ENCODE data around the gene SDE2. TPM values are rescaled to one million over a fixed set of nuclear protein-coding genes. Genes with fewer than 3 reads are reported as not detected.

SDE2 gene
- total RNA-seq, 1 experiment from 2014 or later: 18.3 TPM

DNA sequence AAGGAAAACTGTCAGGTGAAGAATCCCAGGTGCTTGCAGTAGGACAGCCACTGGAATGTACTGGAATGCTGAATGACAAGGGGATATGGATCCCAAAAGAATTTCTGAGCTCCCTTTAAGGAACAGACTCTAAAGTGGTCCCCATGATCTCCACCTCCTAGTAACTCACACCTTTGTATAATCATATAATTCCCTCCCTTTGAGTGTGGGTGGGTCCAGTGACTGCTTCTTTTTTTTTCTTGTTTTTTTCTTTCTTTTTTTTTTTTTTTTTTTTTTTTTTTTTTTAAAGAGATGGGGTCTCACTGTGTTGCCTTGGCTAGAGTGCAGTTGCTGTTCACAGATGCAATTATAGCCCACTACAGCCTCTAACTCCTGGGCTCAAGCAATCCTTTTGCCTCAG, 34.8 kb upstream of the SDE2 start:
- in situ Hi-C loops (cut with HindIII; ENCODE audit: low pct_unique_long_range_greater_than_20kb, low sequenced_read_pairs) (no loop called here), intact Hi-C loops (cut with micrococcal nuclease; ENCODE audit: unreplicated experiment) (no loop called here)
- Histone ChIP-seq H3K4me3 (ENCODE audit: low read depth in 2 of 2, low read length in 2 of 2) (no peak overlapping the region), H3K27ac (ENCODE audit: low read length) (no peak overlapping the region), H3K27me3 (ENCODE audit: control insufficient read depth, insufficient read depth, low read length) (no peaks in the 10 kb centered on the region), H3K36me3 (ENCODE audit: control insufficient read depth, insufficient read depth, low read length) (no peaks in the 10 kb centered on the region), H3K4me1 (ENCODE audit: control insufficient read depth, insufficient read depth, low read length) (no peaks in the 10 kb centered on the region), H3K9me3 (ENCODE audit: control insufficient read depth, insufficient read depth, low read depth, low read length) (no peaks in the 10 kb centered on the region)
- DNase-seq (ENCODE audit: low read depth, low spot score) (no peak), ATAC-seq (no peak)
- ChIA-PET POLR2A (no interaction called here), CTCF (interaction anchor here (0.5 kb wide), 1 partner anchor 60 kb away, joined by 3 read pairs; no protein-coding TSS in a partner anchor)
- no TSS peak for BruUV-seq (replicated peaks)
- TF ChIP-seq TCF7L2 (IDR thresholded peaks at IDR 0.05; ENCODE audit: low read depth, low read length): no peak
- TF ChIP-seq, protein P1, sequence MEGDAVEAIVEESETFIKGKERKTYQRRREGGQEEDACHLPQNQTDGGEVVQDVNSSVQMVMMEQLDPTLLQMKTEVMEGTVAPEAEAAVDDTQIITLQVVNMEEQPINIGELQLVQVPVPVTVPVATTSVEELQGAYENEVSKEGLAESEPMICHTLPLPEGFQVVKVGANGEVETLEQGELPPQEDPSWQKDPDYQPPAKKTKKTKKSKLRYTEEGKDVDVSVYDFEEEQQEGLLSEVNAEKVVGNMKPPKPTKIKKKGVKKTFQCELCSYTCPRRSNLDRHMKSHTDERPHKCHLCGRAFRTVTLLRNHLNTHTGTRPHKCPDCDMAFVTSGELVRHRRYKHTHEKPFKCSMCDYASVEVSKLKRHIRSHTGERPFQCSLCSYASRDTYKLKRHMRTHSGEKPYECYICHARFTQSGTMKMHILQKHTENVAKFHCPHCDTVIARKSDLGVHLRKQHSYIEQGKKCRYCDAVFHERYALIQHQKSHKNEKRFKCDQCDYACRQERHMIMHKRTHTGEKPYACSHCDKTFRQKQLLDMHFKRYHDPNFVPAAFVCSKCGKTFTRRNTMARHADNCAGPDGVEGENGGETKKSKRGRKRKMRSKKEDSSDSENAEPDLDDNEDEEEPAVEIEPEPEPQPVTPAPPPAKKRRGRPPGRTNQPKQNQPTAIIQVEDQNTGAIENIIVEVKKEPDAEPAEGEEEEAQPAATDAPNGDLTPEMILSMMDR (IDR thresholded peaks at IDR 0.05): no peak
- no peak for TF ChIP-seq SIN3A (IDR thresholded peaks at IDR 0.05; ENCODE audit: borderline replicate concordance, insufficient read depth, low read depth, low read length)
- TF ChIP-seq, protein P2, sequence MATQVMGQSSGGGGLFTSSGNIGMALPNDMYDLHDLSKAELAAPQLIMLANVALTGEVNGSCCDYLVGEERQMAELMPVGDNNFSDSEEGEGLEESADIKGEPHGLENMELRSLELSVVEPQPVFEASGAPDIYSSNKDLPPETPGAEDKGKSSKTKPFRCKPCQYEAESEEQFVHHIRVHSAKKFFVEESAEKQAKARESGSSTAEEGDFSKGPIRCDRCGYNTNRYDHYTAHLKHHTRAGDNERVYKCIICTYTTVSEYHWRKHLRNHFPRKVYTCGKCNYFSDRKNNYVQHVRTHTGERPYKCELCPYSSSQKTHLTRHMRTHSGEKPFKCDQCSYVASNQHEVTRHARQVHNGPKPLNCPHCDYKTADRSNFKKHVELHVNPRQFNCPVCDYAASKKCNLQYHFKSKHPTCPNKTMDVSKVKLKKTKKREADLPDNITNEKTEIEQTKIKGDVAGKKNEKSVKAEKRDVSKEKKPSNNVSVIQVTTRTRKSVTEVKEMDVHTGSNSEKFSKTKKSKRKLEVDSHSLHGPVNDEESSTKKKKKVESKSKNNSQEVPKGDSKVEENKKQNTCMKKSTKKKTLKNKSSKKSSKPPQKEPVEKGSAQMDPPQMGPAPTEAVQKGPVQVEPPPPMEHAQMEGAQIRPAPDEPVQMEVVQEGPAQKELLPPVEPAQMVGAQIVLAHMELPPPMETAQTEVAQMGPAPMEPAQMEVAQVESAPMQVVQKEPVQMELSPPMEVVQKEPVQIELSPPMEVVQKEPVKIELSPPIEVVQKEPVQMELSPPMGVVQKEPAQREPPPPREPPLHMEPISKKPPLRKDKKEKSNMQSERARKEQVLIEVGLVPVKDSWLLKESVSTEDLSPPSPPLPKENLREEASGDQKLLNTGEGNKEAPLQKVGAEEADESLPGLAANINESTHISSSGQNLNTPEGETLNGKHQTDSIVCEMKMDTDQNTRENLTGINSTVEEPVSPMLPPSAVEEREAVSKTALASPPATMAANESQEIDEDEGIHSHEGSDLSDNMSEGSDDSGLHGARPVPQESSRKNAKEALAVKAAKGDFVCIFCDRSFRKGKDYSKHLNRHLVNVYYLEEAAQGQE (IDR thresholded peaks at IDR 0.05; ENCODE audit: insufficient read depth in 1 of 2, low read depth in 2 of 2, low read length in 1 of 2): no peak
- TF ChIP-seq POLR2AphosphoS5 (IDR thresholded peaks at IDR 0.05; ENCODE audit: low read depth, low read length): no peak

DNA sequence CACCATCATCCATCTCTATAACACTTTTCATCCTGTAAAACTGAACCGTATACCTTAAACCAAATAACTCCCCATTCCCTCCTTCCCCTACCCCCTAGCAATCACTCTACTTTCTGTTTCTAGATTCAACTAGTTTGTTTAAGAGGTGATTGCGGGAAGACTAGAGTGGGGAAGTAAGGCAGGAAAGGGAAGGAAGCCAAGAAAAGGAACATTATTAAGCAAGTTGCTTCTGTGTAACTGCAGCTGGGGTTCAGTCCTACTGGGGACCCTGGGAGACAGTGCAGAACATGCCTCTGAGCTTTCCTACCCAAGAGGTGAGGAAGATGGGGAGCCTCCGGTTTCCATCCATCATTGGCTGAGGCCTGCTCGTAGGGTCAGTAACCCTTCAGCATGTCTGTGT, 34.4 kb upstream of the SDE2 start:
- intact Hi-C loops (cut with micrococcal nuclease; ENCODE audit: unreplicated experiment): no loop called here
- CTCF ChIA-PET: no interaction called here
- no TSS peak for BruUV-seq (replicated peaks)

More for the DNA sequence above, 34.4 kb upstream of the SDE2 start:
- POLR2A ChIA-PET: no interaction called here
- Histone ChIP-seq H3K9me3 (ENCODE audit: control insufficient read depth, insufficient read depth, low read depth, low read length) (no peaks in the 10 kb centered on the region), H3K4me3 (ENCODE audit: low read depth in 2 of 2, low read length in 2 of 2) (no peak overlapping the region), H3K27ac (ENCODE audit: low read length) (no peak overlapping the region), H3K27me3 (ENCODE audit: control insufficient read depth, insufficient read depth, low read length) (no peaks in the 10 kb centered on the region), H3K4me1 (ENCODE audit: control insufficient read depth, insufficient read depth, low read length) (no peaks in the 10 kb centered on the region), H3K36me3 (ENCODE audit: control insufficient read depth, insufficient read depth, low read length) (no peaks in the 10 kb centered on the region)
- no peak for DNase-seq (ENCODE audit: low read depth, low spot score)
- in situ Hi-C loops (cut with HindIII; ENCODE audit: low pct_unique_long_range_greater_than_20kb, low sequenced_read_pairs): no loop called here
- no peak for ATAC-seq
- TF ChIP-seq TCF7L2 (IDR thresholded peaks at IDR 0.05; ENCODE audit: low read depth, low read length) (no peak), POLR2AphosphoS5 (IDR thresholded peaks at IDR 0.05; ENCODE audit: low read depth, low read length) (no peak)
- TF ChIP-seq, protein P1 (IDR thresholded peaks at IDR 0.05): no peak
